ENCODE results near the gene SMARCAL1.

Gene SMARCAL1

DNA sequence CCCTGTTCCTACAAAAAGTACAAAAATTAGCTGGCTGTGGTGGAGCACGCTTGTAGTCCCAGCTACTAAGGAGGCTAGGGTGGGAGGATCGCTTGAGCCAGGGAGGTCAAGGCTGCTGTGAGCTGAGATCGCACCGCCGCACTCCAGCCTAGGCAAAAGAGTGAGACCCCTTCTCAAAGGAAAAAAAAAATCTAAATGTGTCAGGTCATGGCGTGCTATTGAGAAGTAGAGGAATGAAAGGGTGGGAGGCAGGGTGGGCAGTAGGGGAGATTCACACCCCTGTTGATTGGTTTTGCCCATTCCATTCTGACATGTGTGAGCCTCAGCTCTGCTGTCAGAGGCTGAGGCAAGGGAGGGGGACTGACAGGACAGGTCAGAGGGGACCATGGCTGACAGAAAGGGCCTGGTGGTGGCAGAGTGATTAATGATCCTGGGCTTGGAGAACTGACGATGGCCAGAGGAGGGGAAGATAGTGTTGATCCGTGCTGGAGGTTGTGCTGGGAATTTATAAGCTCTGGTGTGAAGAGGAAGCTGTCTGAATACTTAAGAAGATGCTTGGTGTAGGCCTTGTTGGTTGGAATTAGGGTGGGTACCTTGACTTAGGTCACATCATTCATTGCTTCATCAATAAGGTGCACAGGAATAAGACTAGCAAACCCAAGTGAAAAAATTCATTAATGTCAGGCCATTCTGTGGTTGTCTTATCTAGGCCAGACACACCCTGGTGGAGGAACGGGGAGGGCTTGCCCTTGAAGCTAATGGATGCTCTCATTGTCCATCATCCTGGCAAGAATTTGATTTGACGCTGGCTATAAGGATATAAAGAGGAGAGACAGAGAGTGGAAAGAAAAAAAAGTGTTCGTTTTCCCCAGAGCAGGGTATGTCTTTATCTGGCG, 19.1 kb upstream of the SMARCAL1 start:
- no peak for DNase-seq

DNA sequence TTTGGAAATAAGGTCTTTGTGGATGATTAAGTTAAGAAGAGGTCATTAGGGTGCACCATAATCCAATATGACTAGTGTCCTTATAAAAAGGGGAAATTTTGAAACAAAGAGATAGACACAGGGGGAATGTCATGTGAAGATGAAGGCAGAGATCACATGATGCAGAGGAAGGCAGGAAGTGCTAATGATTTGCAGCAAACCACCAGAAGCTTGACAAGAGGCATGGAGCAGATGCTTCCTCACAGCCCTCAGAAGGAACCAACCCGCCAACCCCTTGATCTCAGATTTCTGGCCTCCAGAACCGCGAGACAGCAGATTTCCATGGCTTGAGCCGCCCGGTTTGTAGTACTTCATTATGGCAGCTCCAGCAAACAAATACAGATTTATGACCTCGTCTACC, 17.4 kb upstream of the SMARCAL1 start:
- DNase-seq, result no peak

DNA sequence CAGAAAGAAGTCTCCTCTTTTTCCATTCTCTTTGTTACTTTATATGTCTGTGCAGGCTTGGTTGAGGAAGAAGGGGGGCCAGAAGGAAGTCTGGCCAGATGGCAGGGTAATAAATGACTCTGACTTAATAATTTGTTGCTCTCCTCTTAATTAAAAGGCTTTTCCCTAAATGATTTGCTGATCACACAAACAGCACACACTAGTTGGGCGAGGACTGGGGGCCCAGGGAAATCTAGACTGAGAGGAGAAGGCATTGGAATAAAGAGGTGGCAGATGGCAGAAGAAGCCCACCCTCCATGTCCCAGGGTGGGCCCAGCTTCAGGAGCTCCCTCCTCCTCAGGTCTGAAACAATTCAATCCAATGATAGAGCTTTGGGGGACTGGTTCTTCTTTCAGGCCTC, 12.7 kb upstream of the SMARCAL1 start:
- no peak for DNase-seq

DNA sequence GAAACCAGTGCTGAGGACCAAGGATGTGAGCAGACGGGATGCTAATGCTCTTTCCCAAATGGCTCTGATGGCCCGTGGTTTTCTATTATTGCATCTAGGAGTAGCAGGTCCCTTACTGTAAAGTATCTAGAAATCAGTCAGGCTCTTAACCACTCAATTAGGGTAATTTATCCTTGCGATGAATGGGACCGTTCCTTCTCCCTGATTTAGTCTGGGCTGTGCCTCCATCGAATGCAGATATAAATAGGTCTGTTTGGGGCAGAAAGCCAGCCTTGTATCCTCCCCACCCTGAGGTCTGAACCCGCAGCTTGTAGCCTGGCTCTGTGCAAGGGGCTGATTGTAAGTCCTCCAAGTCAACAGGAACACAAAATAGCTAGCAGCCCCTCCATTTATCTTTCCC, 9.5 kb upstream of the SMARCAL1 start:
- DNase-seq, result no peak

DNA sequence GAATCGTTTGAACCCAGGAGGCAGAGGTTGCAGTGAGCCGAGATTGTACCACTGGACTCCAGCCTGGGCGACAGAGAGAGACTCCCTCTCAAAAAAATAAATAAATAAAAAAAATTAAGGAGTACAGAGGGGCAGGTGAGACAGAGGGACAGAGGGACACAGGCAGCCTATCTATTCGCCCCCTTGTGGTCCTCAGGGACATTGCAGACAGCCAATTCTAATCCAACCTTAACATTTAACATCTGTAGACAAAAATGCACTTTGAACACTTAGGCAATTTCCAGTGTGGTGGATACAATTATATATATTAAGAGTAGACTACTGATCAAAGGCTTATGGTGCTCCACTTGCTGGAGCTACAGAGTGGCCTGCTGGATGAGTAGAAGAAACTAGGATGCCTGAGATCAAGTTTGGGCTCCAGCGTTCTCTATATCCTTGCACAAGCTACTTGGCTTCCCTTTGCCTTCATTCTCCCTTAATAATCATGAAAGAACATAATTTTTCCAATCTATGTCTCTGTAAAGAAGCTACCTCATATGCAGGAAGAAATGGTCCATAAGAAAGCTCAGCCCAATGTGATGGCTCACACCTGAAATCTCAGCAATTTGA, 8.2 kb upstream of the SMARCAL1 start:
- peak; percentile 42 for DNase-seq

DNA sequence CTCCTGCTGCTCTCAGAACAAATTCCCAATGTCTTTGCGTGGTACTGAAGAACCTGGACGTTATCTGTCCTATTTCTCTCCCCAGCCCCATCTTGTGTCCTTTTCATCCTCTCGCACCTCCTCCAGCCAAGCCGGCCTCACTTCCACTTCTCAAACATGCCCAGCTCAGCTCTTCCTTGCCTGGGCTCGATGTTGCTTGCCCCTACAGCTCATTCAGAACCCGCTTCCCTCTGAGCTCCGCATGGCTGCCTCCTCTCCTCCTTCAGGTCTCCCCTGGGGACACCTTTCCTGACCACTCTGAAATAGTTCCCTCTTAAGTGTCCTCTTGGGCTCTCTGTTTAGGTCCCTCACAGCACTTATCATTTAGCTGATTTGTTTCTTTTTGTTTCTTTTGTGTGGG, 6.7 kb upstream of the SMARCAL1 start:
- DNase-seq, result no peak

DNA sequence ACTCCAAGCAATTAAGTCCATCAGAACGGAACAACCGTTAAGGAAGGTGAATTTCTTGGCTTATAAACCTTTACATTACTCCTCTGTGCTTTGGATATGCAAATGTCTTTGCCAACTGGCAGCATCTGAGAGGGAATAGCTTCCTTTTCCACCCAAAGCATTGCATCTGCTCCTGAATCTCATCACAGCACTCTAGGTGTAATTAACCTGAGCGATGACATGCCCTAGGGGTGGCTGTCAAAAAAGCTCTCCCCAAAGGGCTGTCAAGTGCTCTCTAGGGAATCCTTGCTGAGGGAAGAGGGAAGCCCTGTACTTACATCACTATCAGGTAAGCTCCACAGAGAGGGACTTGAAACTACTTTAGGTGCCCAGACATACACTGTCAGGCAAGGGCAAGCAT, 5.5 kb upstream of the SMARCAL1 start:
- DNase-seq, result no peak

DNA sequence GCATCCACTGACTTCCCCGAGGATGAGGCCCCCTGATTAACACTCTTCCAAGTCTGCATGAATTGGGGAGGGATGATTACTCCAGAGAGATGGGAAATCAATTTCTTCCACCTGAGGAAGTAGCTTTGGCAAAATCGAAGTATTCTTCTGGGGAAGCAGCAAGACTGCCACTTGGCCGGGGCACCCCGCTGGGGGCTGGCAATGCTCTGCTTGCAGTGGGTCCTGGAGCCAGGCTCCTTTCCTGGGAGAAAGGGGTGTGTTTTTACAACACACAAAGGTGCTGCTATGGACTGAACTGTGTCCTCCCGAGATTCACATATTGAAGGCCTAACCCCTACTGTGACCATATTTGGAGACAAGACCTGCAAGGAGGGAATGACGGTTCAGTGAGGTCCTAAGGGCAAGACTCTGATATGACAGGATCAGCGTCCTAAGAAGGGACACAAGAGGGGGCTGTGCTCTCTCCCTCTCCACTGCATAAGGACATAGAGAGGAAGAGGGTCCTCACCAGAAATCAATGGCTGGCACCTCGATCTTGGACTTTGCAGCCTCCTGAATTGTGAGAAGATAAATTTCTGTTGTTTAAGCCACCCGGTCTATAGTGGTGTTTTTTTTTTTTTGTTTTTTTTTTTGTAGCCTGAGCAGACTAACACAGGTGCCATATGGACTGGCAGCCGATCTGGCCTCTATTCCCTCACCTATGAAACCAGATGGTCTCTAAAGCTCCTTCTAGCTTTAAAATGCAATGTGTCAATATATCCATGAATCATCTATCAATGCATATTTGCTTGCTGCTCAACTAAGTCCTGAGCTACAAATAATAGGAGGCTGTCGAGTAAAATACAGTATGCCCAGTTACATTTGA, 3.6 kb upstream of the SMARCAL1 start:
- no peak for DNase-seq

DNA sequence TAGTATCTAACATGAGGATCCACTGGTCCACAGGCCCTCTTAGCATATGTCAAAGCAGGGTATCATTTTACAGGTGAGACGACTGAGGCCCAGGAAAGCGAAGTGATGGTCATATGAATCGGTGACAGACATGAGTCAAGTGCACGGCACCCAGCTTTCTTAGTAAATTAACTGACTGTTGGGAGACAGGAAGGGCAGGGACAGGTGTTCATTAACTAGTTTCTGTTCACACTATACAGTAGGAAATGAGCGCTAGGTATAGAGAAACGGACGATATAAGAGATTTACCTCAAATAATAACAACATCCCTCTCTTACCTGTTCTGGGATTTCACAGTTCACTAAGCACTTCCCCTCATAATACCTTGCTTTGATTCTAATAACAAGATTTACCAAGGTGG, 1.7 kb upstream of the SMARCAL1 start:
- DNase-seq, result no peak

DNA sequence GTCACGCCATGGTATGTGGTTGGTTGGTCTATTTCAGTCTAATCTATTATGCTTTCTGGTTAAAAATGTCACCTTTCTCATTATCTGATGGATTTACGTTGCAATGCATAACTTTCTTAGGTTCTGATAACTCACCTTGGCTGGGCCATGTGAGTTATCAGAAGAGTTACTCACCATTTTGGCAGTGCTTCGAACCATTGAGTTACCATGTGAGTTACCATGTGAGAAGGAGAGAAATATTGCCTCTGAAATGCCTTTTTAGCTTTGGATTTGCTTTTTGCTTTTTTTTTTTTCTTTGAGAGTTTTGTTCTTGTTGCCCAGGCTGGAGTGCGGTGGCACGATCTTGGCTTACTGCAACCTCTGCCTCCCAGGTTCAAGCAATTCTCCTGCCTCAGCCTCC, 1.6 kb downstream of the SMARCAL1 start:
- no peak for DNase-seq

DNA sequence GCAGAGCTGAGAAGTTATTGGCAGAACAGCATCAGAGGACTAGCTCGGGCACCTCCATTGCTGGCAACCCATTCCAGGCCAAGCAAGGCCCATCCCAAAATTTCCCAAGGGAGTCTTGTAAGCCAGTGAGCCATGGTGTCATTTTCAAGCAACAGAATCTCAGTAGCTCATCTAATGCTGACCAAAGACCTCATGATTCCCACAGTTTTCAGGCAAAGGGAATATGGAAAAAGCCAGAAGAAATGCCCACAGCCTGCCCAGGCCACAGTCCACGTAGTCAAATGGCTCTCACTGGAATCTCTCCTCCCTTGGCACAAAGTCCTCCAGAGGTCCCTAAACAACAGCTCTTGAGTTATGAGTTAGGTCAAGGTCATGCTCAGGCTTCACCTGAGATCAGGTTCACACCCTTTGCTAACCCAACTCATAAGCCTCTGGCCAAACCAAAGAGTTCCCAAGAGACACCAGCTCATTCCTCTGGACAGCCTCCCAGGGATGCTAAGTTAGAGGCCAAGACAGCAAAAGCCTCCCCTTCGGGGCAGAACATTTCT, 2.6 kb downstream of the SMARCAL1 start:
- DNase-seq, result no peak

DNA sequence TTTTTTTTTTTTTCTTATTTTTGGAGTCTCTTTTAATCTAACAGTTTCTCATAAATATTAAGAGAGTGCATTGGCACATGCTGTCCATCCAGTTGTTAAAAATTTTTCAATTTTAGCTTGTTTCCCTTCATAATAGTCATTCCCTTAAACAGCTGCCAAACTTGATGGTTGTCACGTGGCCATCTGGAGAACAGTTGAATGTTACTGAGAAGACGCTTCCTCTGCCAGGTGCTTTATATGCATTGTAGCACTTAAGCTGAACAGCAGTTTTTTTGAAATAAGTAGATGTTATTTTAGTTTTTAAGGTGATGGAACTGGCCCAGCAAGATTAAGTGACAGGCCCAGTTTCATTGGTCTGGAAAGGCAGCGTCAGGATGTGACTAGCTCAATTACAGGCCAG, 3.3 kb downstream of the SMARCAL1 start:
- no peak for DNase-seq

DNA sequence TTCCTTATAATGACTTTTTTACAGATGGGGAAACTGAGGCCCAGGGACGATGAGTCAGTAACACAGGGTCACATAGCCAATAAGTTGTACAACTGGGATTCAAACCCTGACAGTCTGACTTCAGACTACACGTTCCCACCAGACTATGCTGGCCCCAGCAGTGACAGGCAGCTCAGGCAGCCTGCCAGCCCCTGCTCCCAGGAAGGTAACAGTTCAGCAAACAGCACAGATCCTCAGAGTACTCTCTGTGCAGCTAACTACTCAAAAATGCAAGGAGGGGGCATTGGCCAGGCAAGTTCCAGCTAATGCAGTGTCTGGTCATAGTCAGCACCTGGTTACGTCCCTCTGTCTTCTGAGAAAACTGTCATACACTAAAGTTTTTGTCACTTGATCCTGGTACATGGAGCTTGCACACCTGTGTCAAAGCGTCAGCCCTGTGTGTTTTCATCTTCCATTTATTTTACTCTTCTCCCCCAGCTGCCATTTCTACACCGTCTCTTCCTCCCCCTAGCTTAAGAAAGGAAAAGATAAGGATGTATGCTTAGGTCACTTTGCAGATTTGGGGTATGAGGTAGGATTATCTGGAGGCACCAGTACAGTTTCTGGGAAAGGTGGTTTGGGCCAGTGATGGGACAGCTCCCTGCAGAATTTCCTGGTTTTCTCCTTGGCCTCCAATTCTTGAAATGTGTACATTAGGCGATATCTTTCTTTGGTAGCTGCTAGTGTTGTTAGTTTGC, 4.5 kb downstream of the SMARCAL1 start:
- no peak for DNase-seq

DNA sequence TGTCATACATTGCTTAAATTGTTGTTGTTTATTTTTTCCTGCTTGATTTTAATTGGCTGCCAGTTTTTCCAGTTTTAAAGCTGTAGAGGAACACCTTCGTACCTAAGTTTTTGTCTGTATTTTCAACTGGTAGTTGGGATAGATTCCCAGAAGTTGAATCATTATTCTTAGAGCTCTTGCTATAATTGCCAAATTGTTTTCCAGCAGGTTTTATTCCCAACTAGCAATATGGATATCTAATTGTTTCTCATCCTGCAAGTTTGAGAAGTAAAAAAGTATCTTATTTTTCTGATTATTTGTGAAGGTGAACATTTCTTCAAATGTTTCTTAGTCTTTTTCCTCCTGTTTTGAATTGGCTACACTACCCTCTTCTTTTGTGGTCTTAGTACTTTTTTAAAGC, 6.7 kb downstream of the SMARCAL1 start:
- no peak for DNase-seq

DNA sequence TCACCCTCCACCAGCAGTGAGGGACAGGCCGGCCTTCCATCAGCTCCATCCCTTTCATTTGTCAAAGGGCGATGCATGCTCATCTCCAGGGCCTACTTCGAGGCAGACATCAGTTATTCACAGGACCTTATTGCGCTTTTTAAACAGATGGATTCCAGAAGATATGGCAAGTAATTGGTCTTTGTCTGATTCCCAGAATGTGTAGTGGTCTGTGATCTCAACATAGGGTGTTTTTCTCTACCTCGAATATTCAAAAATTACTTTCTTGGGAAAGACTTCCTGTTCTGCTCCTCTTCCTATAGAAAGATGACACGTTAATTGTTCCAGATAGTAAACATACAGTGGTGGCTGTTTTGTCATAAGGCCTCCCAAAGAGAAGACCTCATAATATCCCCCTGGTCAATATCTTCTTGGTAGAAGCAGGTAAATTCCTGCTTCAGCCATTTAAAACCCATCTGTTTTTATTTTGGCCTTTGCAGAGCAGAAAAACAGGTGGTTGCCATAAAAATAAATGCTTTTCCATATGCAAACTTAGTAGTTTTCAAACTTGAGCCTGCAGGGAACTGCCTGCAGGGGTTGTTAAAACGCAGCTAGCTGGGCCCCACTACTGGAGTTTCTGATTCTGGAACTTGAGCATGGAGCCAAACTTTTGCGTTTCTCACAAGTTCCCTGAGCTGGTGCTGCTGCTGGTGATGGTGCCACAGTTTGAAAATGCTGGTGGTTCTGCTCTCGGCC, 8.2 kb downstream of the SMARCAL1 start:
- DNase-seq, result no peak

DNA sequence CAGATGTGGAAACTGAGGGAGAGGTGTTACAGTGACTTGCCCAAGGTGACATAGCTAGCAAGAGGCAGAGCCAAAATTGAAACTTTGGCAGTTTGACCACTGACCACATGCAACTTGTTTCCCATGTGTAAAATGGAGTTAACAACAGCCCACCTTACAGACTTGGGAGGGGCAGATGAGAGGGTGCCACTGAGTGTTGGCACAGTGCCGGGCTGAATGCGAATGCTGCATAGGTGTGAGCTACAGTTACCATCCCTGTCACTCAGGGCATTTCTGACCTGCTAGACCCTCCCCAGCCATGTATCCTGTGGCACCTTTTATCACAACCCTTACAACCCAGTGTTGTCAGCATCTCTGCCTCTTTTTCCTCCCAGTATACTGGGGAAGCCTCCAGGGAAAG, 10.8 kb downstream of the SMARCAL1 start:
- DNase-seq, result no peak

DNA sequence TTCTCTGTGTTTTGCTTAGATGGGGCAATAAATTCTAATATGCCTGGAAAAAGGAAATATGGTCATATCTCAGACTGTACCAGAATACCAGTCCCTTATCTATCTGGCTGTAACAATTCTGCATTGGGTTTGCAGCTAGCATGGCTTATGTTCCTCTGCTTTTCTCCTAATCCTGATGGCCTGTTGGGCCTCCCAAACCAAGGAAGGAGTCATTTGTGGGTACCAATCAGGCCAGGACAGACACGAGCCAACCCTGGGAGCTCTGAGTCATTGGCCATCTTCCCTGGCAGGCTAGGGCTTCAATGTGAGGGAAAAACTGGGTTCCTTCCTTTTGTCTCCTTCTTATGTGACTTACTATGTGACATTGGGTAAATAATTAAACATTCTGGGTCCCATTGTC, 12.0 kb downstream of the SMARCAL1 start:
- no peak for DNase-seq

DNA sequence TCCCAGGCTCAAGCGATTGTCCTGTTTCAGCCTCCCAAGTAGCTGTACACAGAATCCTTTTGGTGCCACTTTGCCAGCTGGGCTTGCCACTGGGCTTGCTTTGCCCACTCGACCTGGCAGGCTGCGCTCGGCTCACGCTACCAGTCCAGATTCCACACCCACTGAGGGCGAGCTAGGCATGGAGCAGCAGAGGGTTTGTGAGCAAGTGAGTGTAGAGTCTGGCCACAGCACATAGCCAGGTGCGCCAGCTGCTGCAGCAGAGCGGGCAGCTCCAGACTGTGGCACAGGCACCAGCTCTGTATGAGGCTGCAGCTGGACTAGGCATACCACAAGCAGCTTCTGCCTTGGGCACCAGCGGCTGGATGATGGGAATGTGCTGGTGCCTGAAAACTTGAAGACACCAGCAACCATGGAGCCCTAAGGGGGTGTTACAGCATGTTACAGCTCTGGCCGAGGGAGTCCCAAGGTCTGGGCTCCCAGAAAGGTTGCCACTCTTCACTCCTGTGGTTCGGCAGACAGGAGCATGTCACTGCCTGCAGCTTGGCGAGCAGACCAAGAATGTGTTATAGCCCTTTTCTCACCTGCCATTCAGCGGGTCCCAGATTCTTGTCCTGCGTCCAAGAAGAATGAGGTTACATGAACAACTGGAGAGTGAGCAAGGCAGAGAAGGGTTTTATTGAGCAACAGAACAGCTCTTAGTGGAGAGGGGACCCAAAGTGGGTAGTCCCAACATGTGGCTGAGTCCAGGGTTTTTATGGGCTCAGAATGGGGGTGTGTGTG, 12.9 kb downstream of the SMARCAL1 start:
- no peak for DNase-seq

DNA sequence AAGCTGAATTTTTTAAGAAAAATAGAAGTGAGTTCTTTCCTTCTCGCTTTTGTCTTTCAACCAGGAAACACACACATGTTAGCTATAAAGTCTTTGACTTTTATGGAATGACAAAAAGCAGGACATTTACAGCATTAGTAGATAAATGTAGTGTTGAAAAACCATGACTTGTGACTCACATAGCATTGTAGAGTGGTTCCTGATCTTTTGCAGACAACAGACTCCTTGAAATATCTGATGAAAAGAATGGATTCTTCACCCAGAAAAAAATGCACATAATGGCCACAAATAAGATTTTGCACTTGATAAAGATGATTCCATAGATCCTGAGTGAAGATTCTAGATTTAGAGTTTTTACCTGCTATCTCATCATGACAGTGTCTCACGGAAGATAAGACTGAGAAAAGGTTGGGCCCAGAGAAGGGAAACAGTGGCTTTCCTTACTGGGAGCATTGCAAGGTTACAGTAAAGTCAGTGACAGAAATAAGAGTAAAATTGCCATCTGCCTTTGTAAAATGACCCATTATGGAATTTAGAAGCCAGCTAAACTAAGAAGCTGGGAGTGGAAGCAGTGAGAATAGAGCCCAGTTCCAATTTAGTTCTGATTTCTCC, 14.0 kb downstream of the SMARCAL1 start:
- DNase-seq, result peak; percentile 46

DNA sequence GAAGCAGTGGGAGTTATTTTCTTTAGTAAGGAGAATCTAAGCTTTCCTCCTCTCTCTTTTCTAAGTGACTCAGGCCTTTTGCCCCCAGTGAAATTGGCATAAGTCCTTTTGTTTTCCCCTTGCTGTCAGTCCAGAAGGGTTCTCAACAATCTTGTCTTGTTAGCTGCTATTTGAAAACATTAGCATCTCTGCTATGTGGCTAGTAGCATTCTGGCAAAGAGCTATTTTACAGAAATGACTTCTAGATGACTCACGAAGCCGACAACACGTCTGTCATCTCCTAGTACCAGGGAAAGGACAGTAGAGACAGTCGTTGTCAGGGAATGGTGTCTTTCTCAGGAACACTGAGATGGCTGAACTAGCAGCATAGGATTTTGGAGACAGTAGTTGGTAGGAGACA, 14.7 kb downstream of the SMARCAL1 start:
- DNase-seq, result peak; percentile 93
